ENCODE results near the gene MDK.

- TF ChIP-seq POLR2A (IDR thresholded peaks at IDR 0.05) (no peak), POLR2AphosphoS5 (IDR thresholded peaks at IDR 0.05) (no peak), EP300 (IDR thresholded peaks at IDR 0.05) (no peak)
Observed at GRCh38 chr11:46334211-46334610, 47.3 kb upstream of the MDK start.

All from stomach (tissue), 4 donors.